Natural killer cell (primary cell): ENCODE results near the gene PDZD8. TPM values are rescaled to one million over a fixed set of nuclear protein-coding genes. Genes with fewer than 3 reads are reported as not detected.

Experiments used
- ATAC-seq, 3 donors: fragments of 150-1000 bp in 2 of 3; fragments of 200-7000 bp in 1 of 3; cut with Tn5 transposase; 1 replicate in 1 of 3; 2 replicates in 2 of 3; pipeline ENCODE4 v1.10.0; 2021; ENCODE audit warnings: mild to moderate bottlenecking in 2 of 3, moderate library complexity in 2 of 3
- DNase-seq, 2 donors: peaks; one replicate each; pipeline versions ENCODE4 v3.0.0 to v3.0.0-alpha.2; 2013 to 2021; ENCODE audit warnings: mixed read lengths in 1 of 2
- H3K27ac ChIP-seq: one replicate; pipeline ENCODE4 v1.5.1; 2013; ENCODE audit warnings: mild to moderate bottlenecking, low read length
- H3K27me3 ChIP-seq: one replicate; pipeline ENCODE4 v1.6.1; 2013; ENCODE audit warnings: low read length; ENCODE audit not compliant: control insufficient read depth, insufficient read depth
- H3K36me3 ChIP-seq: one replicate; pipeline ENCODE4 v1.6.1; 2013; ENCODE audit warnings: low read length; ENCODE audit not compliant: control insufficient read depth, insufficient read depth
- H3K4me1 ChIP-seq: one replicate; pipeline ENCODE4 v1.6.1; 2013; ENCODE audit warnings: low read length; ENCODE audit not compliant: control insufficient read depth, insufficient read depth
- H3K4me3 ChIP-seq: one replicate; pipeline ENCODE4 v1.5.1; 2013; ENCODE audit warnings: low read length
- H3K9me3 ChIP-seq: one replicate; pipeline ENCODE4 v1.6.1; 2013; ENCODE audit warnings: low read length; ENCODE audit not compliant: control insufficient read depth, insufficient read depth
- H3K27ac Mint-ChIP-seq, 2 donors: one replicate each; pipeline ENCODE4 v1.8.0; 2022; ENCODE audit warnings: mild to moderate bottlenecking in 2 of 2, mixed read lengths in 2 of 2, moderate library complexity in 1 of 2
- H3K27me3 Mint-ChIP-seq, 2 donors: one replicate each; pipeline ENCODE4 v1.8.0; 2022; ENCODE audit warnings: low read depth in 2 of 2, mixed read lengths in 2 of 2
- H3K36me3 Mint-ChIP-seq: one replicate; pipeline ENCODE4 v1.8.0; 2022; ENCODE audit warnings: mixed read lengths
- H3K4me1 Mint-ChIP-seq, 2 donors: one replicate each; pipeline ENCODE4 v1.8.0; 2022; ENCODE audit warnings: mixed read lengths in 2 of 2
- H3K4me3 Mint-ChIP-seq: one replicate; pipeline ENCODE4 v1.8.0; 2022; ENCODE audit warnings: mild to moderate bottlenecking, moderate library complexity, mixed read lengths
- H3K9me3 Mint-ChIP-seq, 2 donors: one replicate each; pipeline ENCODE4 v1.8.0; 2022; ENCODE audit warnings: mixed read lengths in 2 of 2
- CTCF ChIP-seq: fragments of 200-600 bp; IDR thresholded peaks from one replicate; pipeline ENCODE4 v1.8.0; 2022; ENCODE audit warnings: antibody characterized with exemption
- WGBS: methylation state at CpG from one replicate; pipeline ENCODE4 v1.1.7; 2013; ENCODE audit warnings: missing lambda C conversion rate; ENCODE audit not compliant: insufficient coverage; 5-methylcytosine and 5-hydroxymethylcytosine counted together
- intact Hi-C: fragments of 100-400 bp; cut with micrococcal nuclease; formaldehyde crosslinking; loops from one replicate; pipeline ENCODE4 v1.14.2; 2022
- total RNA-seq, 4 donors: library from RNA; stranded (reverse); fragments of 120-200 nt in 1 of 4; gene quantifications; one replicate each; pipeline versions ENCODE4 v1.2.3 to v1.2.4, GENCODE V29; 2013 to 2022

The PDZD8 gene
- total RNA-seq, 3 donors from 2014 or later (not counting 1 experiment from before 2014, with no cell fraction given): 44.5 to 64.3 (median 51.8) TPM

GRCh38 chr10:117390420-117390819, 15.2 kb upstream of the PDZD8 start:
- no peaks in the 10 kb centered on the region for H3K36me3 Mint-ChIP-seq
- H3K4me3 Mint-ChIP-seq: no peak overlapping the region
- peaks cover 32 to 35% of the 10 kb centered on the region in 2 donors for H3K27me3 Mint-ChIP-seq
- no peaks in the 10 kb centered on the region for H3K9me3 ChIP-seq
- DNase-seq (no peak), ATAC-seq (no peak)
- H3K4me1 ChIP-seq: no peaks in the 10 kb centered on the region
- H3K36me3 ChIP-seq: no peaks in the 10 kb centered on the region
- intact Hi-C loops: no loop called here
- H3K9me3 Mint-ChIP-seq: no peaks in the 10 kb centered on the region
- H3K27ac ChIP-seq: no peak overlapping the region
- H3K4me3 ChIP-seq: no peak overlapping the region
- H3K4me1 Mint-ChIP-seq: no peaks in the 10 kb centered on the region
- peaks cover 5% of the 10 kb centered on the region for H3K27me3 ChIP-seq
- H3K27ac Mint-ChIP-seq: no peak overlapping the region
- TF ChIP-seq CTCF: no peak
- 100% methylated on average over 3 of the region's 3 CpGs for WGBS

- H3K4me3 Mint-ChIP-seq: no peak overlapping the region
- ATAC-seq (no peak), DNase-seq (no peak)
- peaks cover 35 to 58% of the 10 kb centered on the region in 2 donors for H3K27me3 Mint-ChIP-seq
- H3K27ac Mint-ChIP-seq: no peak overlapping the region
- H3K4me1 Mint-ChIP-seq: no peaks in the 10 kb centered on the region
- intact Hi-C loops: no loop called here
- Histone ChIP-seq H3K4me1 (no peaks in the 10 kb centered on the region), H3K27ac (no peak overlapping the region), H3K36me3 (no peaks in the 10 kb centered on the region), H3K4me3 (no peak overlapping the region), H3K9me3 (no peaks in the 10 kb centered on the region), H3K27me3 (peaks cover 5% of the 10 kb centered on the region)
- no peak for TF ChIP-seq CTCF
- no peaks in the 10 kb centered on the region for H3K36me3 Mint-ChIP-seq
- no peaks in the 10 kb centered on the region for H3K9me3 Mint-ChIP-seq
- 57% methylated on average over 2 of the region's 2 CpGs for WGBS
Measured at GRCh38 chr10:117386805-117387204, 11.6 kb upstream of the PDZD8 start.

GRCh38 chr10:117382861-117383260, 7.6 kb upstream of the PDZD8 start:
- no peaks in the 10 kb centered on the region for H3K9me3 Mint-ChIP-seq
- Histone ChIP-seq H3K36me3 (no peaks in the 10 kb centered on the region), H3K4me1 (no peaks in the 10 kb centered on the region), H3K4me3 (no peak overlapping the region), H3K27ac (no peak overlapping the region), H3K9me3 (no peaks in the 10 kb centered on the region), H3K27me3 (peaks cover 12% of the 10 kb centered on the region)
- intact Hi-C loops: no loop called here
- H3K27me3 Mint-ChIP-seq: peaks cover 48 to 65% of the 10 kb centered on the region in 2 donors
- DNase-seq: no peak
- no peak overlapping the region for H3K4me3 Mint-ChIP-seq
- no peak overlapping the region for H3K27ac Mint-ChIP-seq
- no peak for TF ChIP-seq CTCF
- no peak for ATAC-seq
- H3K4me1 Mint-ChIP-seq: no peaks in the 10 kb centered on the region
- 100% methylated on average over 1 of the region's 1 CpG for WGBS
- H3K36me3 Mint-ChIP-seq: no peaks in the 10 kb centered on the region
